ENCODE results near the gene ELP4. TPM values are rescaled to one million over a fixed set of nuclear protein-coding genes. Genes with fewer than 3 reads are reported as not detected.

ELP4 gene
- total RNA-seq, 1 experiment from 2014 or later: 15.2 TPM

GRCh38 chr11:31676280-31676982 lies 166.9 kb downstream of the ELP4 start:
- Histone ChIP-seq H2BK120ac (ENCODE audit: low read depth, low read length, poor library complexity, severe bottlenecking) (no peak overlapping the region), H3K79me1 (ENCODE audit: insufficient read depth, low read depth, low read length, poor library complexity, severe bottlenecking) (no peaks in the 10 kb centered on the region), H3K18ac (ENCODE audit: insufficient read length, low read depth, low read length) (no peak overlapping the region), H3K9ac (ENCODE audit: extremely low read depth, insufficient read length, low read length) (no peak overlapping the region), H2AFZ (ENCODE audit: low read length) (no peak overlapping the region), H2BK20ac (ENCODE audit: low read depth, low read length, poor library complexity, severe bottlenecking) (no peak overlapping the region), H2BK5ac (ENCODE audit: insufficient read length, low read length) (no peak overlapping the region), H2BK12ac (ENCODE audit: insufficient read length, low read depth, low read length) (no peak overlapping the region), H2BK15ac (ENCODE audit: low read depth, low read length) (no peak overlapping the region), H3T11ph (ENCODE audit: low read length) (no peak overlapping the region), H3K9me3 (ENCODE audit: control insufficient read depth, low read depth, low read length) (no peaks in the 10 kb centered on the region), H3K27ac (ENCODE audit: insufficient read length, low read depth, low read length) (no peak overlapping the region), H3K23ac (ENCODE audit: insufficient read length, low read depth, low read length) (no peak overlapping the region), H3K56ac (ENCODE audit: insufficient read length, low read depth, low read length) (no peak overlapping the region), H2AK5ac (ENCODE audit: insufficient read length, low read length) (no peak overlapping the region), H3K27me3 (ENCODE audit: insufficient read depth, low read length) (no peaks in the 10 kb centered on the region), H3K79me2 (ENCODE audit: insufficient read depth, low read length) (no peaks in the 10 kb centered on the region), H3K23me2 (ENCODE audit: insufficient read length, low read depth, low read length, poor library complexity, severe bottlenecking) (no peaks in the 10 kb centered on the region), H4K91ac (ENCODE audit: insufficient read length, low read depth, low read length) (no peak overlapping the region), H4K5ac (ENCODE audit: insufficient read length, low read depth, low read length) (no peak overlapping the region), H3K14ac (ENCODE audit: insufficient read depth, low read length) (no peak overlapping the region), H3K4ac (ENCODE audit: low read depth, low read length) (no peak overlapping the region), H4K20me1 (ENCODE audit: control insufficient read depth, insufficient read depth, insufficient read length) (no peaks in the 10 kb centered on the region), H4K8ac (replicated peaks; ENCODE audit: insufficient read length, low read depth, low read length) (no peak overlapping the region), H3K4me2 (ENCODE audit: insufficient read depth, insufficient read length, low read length) (no peak overlapping the region), H3K4me1 (ENCODE audit: insufficient read depth, low read length) (no peaks in the 10 kb centered on the region)
- Mint-ChIP-seq H3K4me3 (no peak overlapping the region), H3K9me3 (0 out of 5 replicates have a peak, but pooled peaks cover 0 to 2% of the 10 kb centered on the region in 2 experiments), H3K27ac (no peak overlapping the region), H3K27me3 (ENCODE audit: low read depth) (no peaks in the 10 kb centered on the region), H3K36me3 (ENCODE audit: insufficient read depth in 1 of 3, low read depth in 3 of 3) (peaks cover 0 to 4% (median 0%) of the 10 kb centered on the region in 3 experiments; a peak in 3 of 7 replicates), H3K4me1 (no peaks in the 10 kb centered on the region)
- no peak for DNase-seq
- no CpG with 5 or more reads among the region's 1 CpG for whole genome bisulfite sequencing (ENCODE audit: extremely low coverage, insufficient read length, low lambda C conversion rate)
- no peak for TF ChIP-seq CTCF (conservative IDR thresholded peaks at IDR 0.05)

All from H9 (cell line).